Measurements from ENCODE around the gene ABCB11. TPM values are rescaled to one million over a fixed set of nuclear protein-coding genes. Genes with fewer than 3 reads are reported as not detected.

Gene ABCB11
- total and polyA plus RNA-seq, 2 of the 4 experiments (the other 2 are of a cell fraction), result not detected

GRCh38 chr2:168874368-168875054, 156.6 kb downstream of the ABCB11 start:
- Histone ChIP-seq H4K8ac (ENCODE audit: low read depth in 2 of 2, low read length in 2 of 2) (no peak overlapping the region), H2AFZ (replicated peaks; ENCODE audit: low read length, poor library complexity) (no peak overlapping the region), H3K4me3 (ENCODE audit: insufficient read depth, low read depth, low read length) (no peak overlapping the region), H3K9me1 (ENCODE audit: insufficient read depth, low read length) (no peaks in the 10 kb centered on the region), H3K23ac (ENCODE audit: low read depth, low read length) (no peak overlapping the region), H3K14ac (replicated peaks; ENCODE audit: low read depth, low read length) (no peak overlapping the region), H3K56ac (ENCODE audit: extremely low read depth, insufficient read depth, low read length) (no peak overlapping the region), H3K4me2 (ENCODE audit: low read depth, low read length) (no peak overlapping the region), H3K9ac (ENCODE audit: low read depth, low read length) (no peak overlapping the region), H3K27ac (ENCODE audit: insufficient read depth, low read length) (no peak overlapping the region), H3K4me1 (ENCODE audit: control insufficient read depth, insufficient read depth, low read length) (no peaks in the 10 kb centered on the region), H2BK20ac (ENCODE audit: low read depth, low read length) (no peak overlapping the region), H2AK5ac (ENCODE audit: low read depth, low read length) (no peak overlapping the region), H3K36me3 (ENCODE audit: control insufficient read depth, insufficient read depth, low read length) (no peaks in the 10 kb centered on the region), H3K9me3 (ENCODE audit: control insufficient read depth, insufficient read depth, low read length) (no peaks in the 10 kb centered on the region), H3K27me3 (ENCODE audit: control insufficient read depth, insufficient read depth, low read length) (no peaks in the 10 kb centered on the region), H2BK15ac (ENCODE audit: low read depth, low read length) (no peak overlapping the region), H3K4ac (ENCODE audit: low read depth, low read length) (no peak overlapping the region), H2AK9ac (replicated peaks; ENCODE audit: low read depth, low read length, poor library complexity) (no peak overlapping the region), H4K5ac (ENCODE audit: low read depth, low read length) (no peak overlapping the region), H4K20me1 (ENCODE audit: insufficient read depth, low read length) (no peaks in the 10 kb centered on the region), H3K18ac (ENCODE audit: low read depth, low read length) (no peak overlapping the region), H3K79me1 (ENCODE audit: low read depth in 1 of 2, low read length in 2 of 2) (peaks cover 4 to 9% of the 10 kb centered on the region in 2 experiments; a peak in 2 of 4 replicates), H2BK120ac (ENCODE audit: low read depth, low read length) (no peak overlapping the region), H4K91ac (ENCODE audit: insufficient read depth, low read depth, low read length) (no peak overlapping the region), H2BK5ac (ENCODE audit: low read depth, low read length, poor library complexity, severe bottlenecking) (no peak overlapping the region)
- DNase-seq (no peak), ATAC-seq (ENCODE audit: low read depth) (no peak)
- dilution Hi-C loops (cut with HindIII; ENCODE audit: low sequenced_read_pairs, unreplicated experiment), result no loop called here
- intact Hi-C loops (cut with micrococcal nuclease), result no loop called here
- in situ Hi-C loops (cut with MboI; ENCODE audit: low sequenced_read_pairs), result loop anchor here (25.0 kb wide), 1 partner anchor 737 kb away; no protein-coding TSS in a partner anchor
- TF ChIP-seq CEBPB (IDR thresholded peaks at IDR 0.05; ENCODE audit: low read depth, low read length) (no peak), SMC3 (IDR thresholded peaks at IDR 0.05; ENCODE audit: low read depth, low read length) (no peak), USF2 (IDR thresholded peaks at IDR 0.05; ENCODE audit: low read depth, low read length) (no peak), MAZ (IDR thresholded peaks at IDR 0.05; ENCODE audit: borderline replicate concordance, low read depth, low read length) (no peak), POLR2A (IDR thresholded peaks at IDR 0.05; ENCODE audit: low read depth, low read length) (no peak), RCOR1 (IDR thresholded peaks at IDR 0.05; ENCODE audit: insufficient replicate concordance, low read length) (no peak), BHLHE40 (IDR thresholded peaks at IDR 0.05; ENCODE audit: low read depth, low read length) (no peak), FOS (IDR thresholded peaks at IDR 0.05; ENCODE audit: low read depth, low read length) (no peak), CHD1 (IDR thresholded peaks at IDR 0.05; ENCODE audit: low read depth, low read length) (no peak), MXI1 (IDR thresholded peaks at IDR 0.05; ENCODE audit: borderline replicate concordance, low read depth, low read length) (no peak)
- ChIA-PET POLR2A (ENCODE audit: unreplicated experiment) (no interaction called here), CTCF (no interaction called here)
- BruUV-seq (replicated peaks), result no TSS peak
- no CpG with 5 or more reads among the region's 6 CpGs for WGBS, 2 experiments (ENCODE audit: extremely low coverage in 2 of 2, insufficient read length in 1 of 2)

Measured in IMR-90 (cell line).